Measurements from ENCODE around the gene PRPS2.

The PRPS2 gene

DNA sequence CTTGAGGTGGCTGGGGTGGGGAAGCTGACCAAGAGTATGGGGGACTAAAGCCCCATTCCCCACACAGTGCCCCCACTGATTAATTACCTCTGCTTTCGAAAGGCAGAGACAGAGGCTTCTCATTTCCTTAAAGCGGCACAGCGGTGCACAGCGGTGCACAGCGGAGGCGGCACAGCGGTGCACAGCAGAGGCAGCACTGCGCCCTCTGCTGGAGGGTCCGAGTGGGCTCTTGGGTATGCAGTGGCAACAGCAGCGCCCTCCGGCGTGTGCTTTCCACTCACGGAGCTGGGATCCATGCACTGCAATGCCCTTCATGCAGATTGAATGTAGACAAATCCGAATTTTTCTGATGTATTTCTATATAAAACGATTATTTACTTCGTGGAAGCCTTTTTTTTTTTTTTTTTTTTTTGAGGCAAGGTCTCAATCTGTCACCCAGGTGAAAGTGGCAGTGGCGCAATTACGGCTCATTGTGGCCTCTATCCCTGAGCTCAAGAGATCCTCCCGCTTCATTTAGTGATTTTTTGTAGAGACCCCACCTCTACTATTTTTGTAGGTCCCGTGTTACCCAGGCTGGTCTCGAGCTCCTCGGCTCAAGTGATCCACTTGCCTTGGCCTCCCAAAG is 19.7 kb upstream of the PRPS2 start:
- FAIRE-seq, result peak; percentile 97
- TF ChIP-seq TAF1 (IDR thresholded peaks at IDR 0.05; ENCODE audit: low read depth, low read length), result no peak
- TF ChIP-seq POU2F2 (IDR thresholded peaks at IDR 0.05; ENCODE audit: low read depth, low read length), result no peak
- no peak for TF ChIP-seq POLR2A (IDR thresholded peaks at IDR 0.05; ENCODE audit: low read depth, low read length)
- no peak for TF ChIP-seq SPI1 (IDR thresholded peaks at IDR 0.05; ENCODE audit: low read depth, low read length)
- TF ChIP-seq POLR2AphosphoS5 (IDR thresholded peaks at IDR 0.05; ENCODE audit: low read depth, low read length), result no peak
- peak; percentile 20 for DNase-seq (ENCODE audit: insufficient read length, low spot score)

DNA sequence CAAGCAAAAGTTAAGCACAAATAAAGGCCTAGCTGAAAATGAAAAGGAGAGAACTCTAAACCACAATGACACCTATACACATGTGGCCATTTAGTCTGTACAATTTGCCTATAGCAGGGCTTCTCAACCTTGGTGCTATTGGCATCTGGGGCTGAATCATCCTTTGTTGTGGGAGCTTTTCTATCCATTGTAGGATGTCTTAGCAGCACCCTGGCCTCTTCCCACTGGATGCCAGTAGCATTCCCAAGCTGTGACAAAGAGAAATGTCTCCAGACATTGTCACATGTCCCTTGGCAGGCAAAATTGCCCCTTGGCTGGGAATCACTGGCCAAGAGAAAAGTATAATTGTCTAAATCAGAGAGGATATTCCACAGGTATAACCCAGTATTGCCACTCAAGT is 13.5 kb upstream of the PRPS2 start:
- DNase-seq (ENCODE audit: insufficient read length, low spot score) (no peak), FAIRE-seq (no peak)
- TF ChIP-seq SPI1 (IDR thresholded peaks at IDR 0.05; ENCODE audit: low read depth, low read length) (no peak), TAF1 (IDR thresholded peaks at IDR 0.05; ENCODE audit: low read depth, low read length) (no peak), POLR2AphosphoS5 (IDR thresholded peaks at IDR 0.05; ENCODE audit: low read depth, low read length) (no peak), PAX5 (IDR thresholded peaks at IDR 0.05; ENCODE audit: insufficient read depth, low read length, severe bottlenecking) (no peak), POU2F2 (IDR thresholded peaks at IDR 0.05; ENCODE audit: low read depth, low read length) (no peak), POLR2A (IDR thresholded peaks at IDR 0.05; ENCODE audit: low read depth, low read length) (no peak)

DNA sequence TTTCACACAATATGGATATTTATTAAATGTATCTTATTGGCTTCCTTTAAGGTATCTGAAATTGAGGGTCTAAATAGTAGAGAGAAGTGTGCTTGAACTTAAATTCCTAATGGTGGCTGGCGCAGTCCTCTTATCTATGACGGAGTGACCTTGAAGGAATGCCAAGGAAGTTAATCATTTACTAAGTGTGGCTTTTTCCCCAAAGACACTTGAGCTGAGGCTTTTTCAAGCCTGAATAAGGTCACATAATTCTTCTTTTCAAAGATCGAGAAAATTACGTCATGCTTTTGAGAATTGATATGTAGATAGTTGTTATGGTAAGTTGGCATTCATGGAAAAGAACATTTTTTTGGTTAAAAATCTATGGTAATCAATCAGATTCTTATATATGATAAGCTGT is 11.7 kb upstream of the PRPS2 start:
- FAIRE-seq, result no peak
- DNase-seq (ENCODE audit: insufficient read length, low spot score), result no peak

DNA sequence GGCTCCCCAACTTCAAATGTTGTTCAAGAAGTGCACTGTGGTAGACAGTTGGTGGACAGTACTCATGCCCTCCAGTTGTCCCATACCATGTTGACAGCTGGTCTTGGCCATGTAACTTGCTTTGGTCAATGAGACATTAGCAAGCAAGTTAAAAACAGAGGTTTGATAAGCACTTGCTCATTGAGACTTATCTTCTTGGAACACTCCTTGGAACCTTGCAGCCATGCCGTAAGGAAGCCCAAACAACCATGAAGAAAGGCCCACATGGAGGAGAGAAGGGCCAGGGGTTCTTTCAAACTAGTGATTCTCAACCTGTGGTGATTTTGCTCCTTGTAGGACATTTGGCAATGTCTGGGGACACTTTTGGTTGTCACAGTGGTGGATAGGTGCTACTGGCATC is 2.6 kb upstream of the PRPS2 start:
- TF ChIP-seq POLR2A (IDR thresholded peaks at IDR 0.05; ENCODE audit: low read depth, low read length), result no peak
- no peak for TF ChIP-seq POLR2AphosphoS5 (IDR thresholded peaks at IDR 0.05; ENCODE audit: low read depth, low read length)
- no peak for TF ChIP-seq POU2F2 (IDR thresholded peaks at IDR 0.05; ENCODE audit: low read depth, low read length)
- no peak for TF ChIP-seq TAF1 (IDR thresholded peaks at IDR 0.05; ENCODE audit: low read depth, low read length)
- TF ChIP-seq SPI1 (IDR thresholded peaks at IDR 0.05; ENCODE audit: low read depth, low read length), result no peak
- no peak for TF ChIP-seq PAX5 (IDR thresholded peaks at IDR 0.05; ENCODE audit: insufficient read depth, low read length, severe bottlenecking)
- no peak for DNase-seq (ENCODE audit: insufficient read length, low spot score)
- peak; percentile 51 for FAIRE-seq

More for the DNA sequence above, 11.7 kb upstream of the PRPS2 start:
- no peak for TF ChIP-seq POLR2AphosphoS5 (IDR thresholded peaks at IDR 0.05; ENCODE audit: low read depth, low read length)
- TF ChIP-seq SPI1 (IDR thresholded peaks at IDR 0.05; ENCODE audit: low read depth, low read length), result no peak
- no peak for TF ChIP-seq PAX5 (IDR thresholded peaks at IDR 0.05; ENCODE audit: insufficient read depth, low read length, severe bottlenecking)
- no peak for TF ChIP-seq POU2F2 (IDR thresholded peaks at IDR 0.05; ENCODE audit: low read depth, low read length)
- TF ChIP-seq POLR2A (IDR thresholded peaks at IDR 0.05; ENCODE audit: low read depth, low read length), result no peak

DNA sequence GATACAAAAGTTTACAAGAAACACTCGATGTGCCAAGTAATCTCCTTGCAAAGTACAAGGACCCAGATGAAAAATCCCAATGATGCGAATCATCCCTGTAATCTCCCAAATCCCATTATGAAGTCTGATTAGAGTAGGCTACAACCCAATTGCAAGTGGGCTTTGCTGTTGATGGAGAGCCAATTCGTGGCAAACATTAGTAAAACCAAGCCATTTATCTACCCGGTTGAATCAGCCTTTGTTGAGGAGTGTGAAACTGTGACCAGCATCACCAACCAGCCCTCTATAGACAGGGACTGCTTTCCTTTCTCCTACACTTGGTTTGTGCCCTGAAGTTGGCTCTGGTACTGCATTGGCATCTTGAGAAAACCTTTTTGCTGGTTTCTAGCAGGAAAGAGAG is 1.2 kb upstream of the PRPS2 start:
- peak; percentile 58 for FAIRE-seq

DNA sequence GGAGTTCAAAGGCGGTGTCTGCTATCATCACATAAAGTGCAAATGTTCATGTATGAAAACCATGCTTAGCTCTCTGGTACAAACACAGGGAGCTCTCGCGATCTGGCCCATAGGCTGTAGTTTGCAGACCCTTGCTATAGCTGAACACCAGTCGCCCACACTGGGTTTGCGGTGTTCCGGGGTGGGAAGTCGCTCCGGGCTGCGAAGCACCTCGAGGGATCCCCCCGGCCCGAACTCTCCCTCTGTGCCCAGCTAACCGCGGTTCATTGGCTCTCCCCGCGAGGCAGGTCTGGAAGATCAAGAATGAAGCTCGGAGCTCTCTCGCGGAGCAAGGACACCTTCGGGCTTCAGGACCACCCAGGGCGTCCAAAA is 341 bp upstream of the PRPS2 start:
- TF ChIP-seq PAX5 (IDR thresholded peaks at IDR 0.05; ENCODE audit: insufficient read depth, low read length, severe bottlenecking) (no peak), TAF1 (IDR thresholded peaks at IDR 0.05; ENCODE audit: low read depth, low read length) (no peak), POU2F2 (IDR thresholded peaks at IDR 0.05; ENCODE audit: low read depth, low read length) (no peak), POLR2A (IDR thresholded peaks at IDR 0.05; ENCODE audit: low read depth, low read length) (no peak), SPI1 (IDR thresholded peaks at IDR 0.05; ENCODE audit: low read depth, low read length) (no peak), POLR2AphosphoS5 (IDR thresholded peaks at IDR 0.05; ENCODE audit: low read depth, low read length) (no peak)
- no peak for DNase-seq (ENCODE audit: insufficient read length, low spot score)
- no peak for FAIRE-seq

More for the DNA sequence above, 1.2 kb upstream of the PRPS2 start:
- DNase-seq (ENCODE audit: insufficient read length, low spot score), result no peak
- no peak for TF ChIP-seq POU2F2 (IDR thresholded peaks at IDR 0.05; ENCODE audit: low read depth, low read length)
- TF ChIP-seq TAF1 (IDR thresholded peaks at IDR 0.05; ENCODE audit: low read depth, low read length), result no peak
- TF ChIP-seq POLR2A (IDR thresholded peaks at IDR 0.05; ENCODE audit: low read depth, low read length), result no peak
- no peak for TF ChIP-seq SPI1 (IDR thresholded peaks at IDR 0.05; ENCODE audit: low read depth, low read length)
- no peak for TF ChIP-seq POLR2AphosphoS5 (IDR thresholded peaks at IDR 0.05; ENCODE audit: low read depth, low read length)
- TF ChIP-seq PAX5 (IDR thresholded peaks at IDR 0.05; ENCODE audit: insufficient read depth, low read length, severe bottlenecking), result no peak

DNA sequence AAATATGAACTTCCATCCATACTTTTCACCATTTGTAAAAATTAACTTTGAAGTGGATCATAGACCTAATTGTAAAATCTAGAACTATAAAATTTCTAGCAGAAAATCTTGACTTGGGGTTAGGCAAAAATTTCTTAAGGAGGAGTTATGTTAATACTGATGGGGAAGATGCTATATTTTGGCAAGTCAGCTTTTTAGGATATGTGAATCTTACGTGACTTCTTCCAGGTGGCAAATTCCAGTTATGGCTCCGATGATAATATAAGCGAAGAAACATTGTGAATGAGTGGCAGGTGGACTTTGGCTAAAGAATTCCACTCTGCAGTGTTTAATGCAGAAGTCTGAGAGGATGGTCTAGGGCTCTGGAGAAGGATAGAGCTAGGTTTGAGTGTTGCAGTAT is 1.5 kb downstream of the PRPS2 start:
- no peak for FAIRE-seq
- no peak for TF ChIP-seq TAF1 (IDR thresholded peaks at IDR 0.05; ENCODE audit: low read depth, low read length)
- no peak for TF ChIP-seq PAX5 (IDR thresholded peaks at IDR 0.05; ENCODE audit: insufficient read depth, low read length, severe bottlenecking)
- no peak for TF ChIP-seq POU2F2 (IDR thresholded peaks at IDR 0.05; ENCODE audit: low read depth, low read length)
- TF ChIP-seq SPI1 (IDR thresholded peaks at IDR 0.05; ENCODE audit: low read depth, low read length), result no peak
- TF ChIP-seq POLR2AphosphoS5 (IDR thresholded peaks at IDR 0.05; ENCODE audit: low read depth, low read length), result no peak
- no peak for TF ChIP-seq POLR2A (IDR thresholded peaks at IDR 0.05; ENCODE audit: low read depth, low read length)
- DNase-seq (ENCODE audit: insufficient read length, low spot score), result no peak

DNA sequence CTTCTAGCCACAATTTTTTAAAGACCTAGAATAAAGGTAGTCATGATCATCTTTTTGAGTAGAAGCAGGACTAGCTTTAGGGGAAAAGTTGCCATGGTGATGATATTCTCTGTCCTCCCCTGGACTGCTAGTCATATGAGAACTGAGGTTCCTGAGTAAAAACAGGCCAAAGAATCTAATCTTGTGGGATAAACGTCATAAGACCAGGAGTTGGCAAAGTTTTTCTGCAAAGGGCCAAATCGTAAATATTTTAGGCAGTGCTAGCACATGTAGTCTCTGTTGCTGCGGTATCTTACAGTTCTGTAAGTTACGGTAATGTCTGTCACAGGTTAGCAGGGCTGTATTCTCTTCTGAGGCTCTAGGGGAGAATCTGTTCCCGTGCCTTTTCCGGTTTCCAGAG is 3.4 kb downstream of the PRPS2 start:
- no peak for DNase-seq (ENCODE audit: insufficient read length, low spot score)
- FAIRE-seq, result peak; percentile 20
- TF ChIP-seq TAF1 (IDR thresholded peaks at IDR 0.05; ENCODE audit: low read depth, low read length), result no peak
- TF ChIP-seq PAX5 (IDR thresholded peaks at IDR 0.05; ENCODE audit: insufficient read depth, low read length, severe bottlenecking), result no peak
- no peak for TF ChIP-seq POLR2A (IDR thresholded peaks at IDR 0.05; ENCODE audit: low read depth, low read length)
- no peak for TF ChIP-seq SPI1 (IDR thresholded peaks at IDR 0.05; ENCODE audit: low read depth, low read length)
- TF ChIP-seq POU2F2 (IDR thresholded peaks at IDR 0.05; ENCODE audit: low read depth, low read length), result no peak
- TF ChIP-seq POLR2AphosphoS5 (IDR thresholded peaks at IDR 0.05; ENCODE audit: low read depth, low read length), result no peak

DNA sequence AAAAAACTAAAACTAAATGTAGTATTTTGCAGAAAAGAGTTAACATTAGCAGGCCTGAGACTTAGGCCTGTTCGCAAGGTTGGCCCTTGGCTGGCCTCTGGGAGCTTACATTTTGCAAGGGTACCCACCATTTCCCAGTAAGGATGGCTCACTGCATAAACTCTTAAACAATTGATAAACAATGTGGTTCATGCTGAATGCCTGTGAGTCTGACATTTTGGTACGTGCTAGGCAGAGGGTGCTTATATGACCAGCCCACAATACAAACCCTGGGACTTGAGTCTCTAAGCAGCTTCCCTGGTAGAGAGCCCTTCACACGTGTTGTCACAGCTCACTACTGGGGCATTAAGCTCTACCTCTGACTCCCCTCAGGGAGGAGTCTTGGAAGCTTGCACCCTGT is 7.4 kb downstream of the PRPS2 start:
- no peak for FAIRE-seq
- DNase-seq (ENCODE audit: insufficient read length, low spot score), result no peak
- TF ChIP-seq TAF1 (IDR thresholded peaks at IDR 0.05; ENCODE audit: low read depth, low read length) (no peak), POU2F2 (IDR thresholded peaks at IDR 0.05; ENCODE audit: low read depth, low read length) (no peak), POLR2A (IDR thresholded peaks at IDR 0.05; ENCODE audit: low read depth, low read length) (no peak), POLR2AphosphoS5 (IDR thresholded peaks at IDR 0.05; ENCODE audit: low read depth, low read length) (no peak)

DNA sequence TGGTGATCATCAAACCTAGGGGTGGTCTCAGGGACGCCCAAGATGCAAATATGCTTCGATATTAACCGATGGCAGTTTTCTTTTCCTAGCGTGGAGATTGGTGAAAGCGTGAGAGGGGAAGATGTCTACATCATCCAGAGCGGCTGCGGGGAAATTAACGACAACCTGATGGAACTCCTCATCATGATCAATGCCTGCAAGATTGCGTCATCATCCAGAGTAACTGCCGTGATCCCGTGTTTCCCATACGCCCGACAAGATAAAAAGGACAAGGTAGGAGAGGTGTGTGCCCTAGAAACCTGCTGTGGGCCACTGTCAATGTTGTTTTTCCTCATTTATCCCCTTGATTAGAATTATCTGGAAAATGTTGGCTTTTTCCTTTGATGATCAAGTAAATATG is 7.9 kb downstream of the PRPS2 start:
- FAIRE-seq, result no peak
- no peak for TF ChIP-seq TAF1 (IDR thresholded peaks at IDR 0.05; ENCODE audit: low read depth, low read length)
- no peak for TF ChIP-seq PAX5 (IDR thresholded peaks at IDR 0.05; ENCODE audit: insufficient read depth, low read length, severe bottlenecking)
- TF ChIP-seq POLR2A (IDR thresholded peaks at IDR 0.05; ENCODE audit: low read depth, low read length), result no peak
- no peak for TF ChIP-seq POLR2AphosphoS5 (IDR thresholded peaks at IDR 0.05; ENCODE audit: low read depth, low read length)
- no peak for TF ChIP-seq SPI1 (IDR thresholded peaks at IDR 0.05; ENCODE audit: low read depth, low read length)
- TF ChIP-seq POU2F2 (IDR thresholded peaks at IDR 0.05; ENCODE audit: low read depth, low read length), result no peak
- DNase-seq (ENCODE audit: insufficient read length, low spot score), result no peak

Measured in GM12891 (cell line).